Tibial nerve (tissue), 4 donors: ENCODE data around the gene TRAPPC3. TPM values are rescaled to one million over a fixed set of nuclear protein-coding genes. Genes with fewer than 3 reads are reported as not detected.

ENCODE experiments used
- DNase-seq, 2 donors: peaks; one replicate each; pipeline ENCODE4 v3.0.0-alpha.2; 2019; ENCODE audit warnings: low spot score in 2 of 2
- H3K27ac ChIP-seq, 4 donors: fragments of 200-600 bp; sonication (generic) in 3 of 4; one replicate each; pipeline ENCODE4 v1.5.1; 2017 to 2019; ENCODE audit warnings: mild to moderate bottlenecking in 1 of 4
- H3K27me3 ChIP-seq, 2 donors: fragments of 200-600 bp; sonication (generic) in 1 of 2; one replicate each; pipeline versions ENCODE4 v1.5.1 to v1.6.0; 2017 to 2019
- H3K36me3 ChIP-seq, 3 donors: fragments of 200-600 bp; sonication (generic); one replicate each; pipeline ENCODE4 v1.5.1; 2018 to 2019
- H3K4me1 ChIP-seq, 4 donors: fragments of 200-600 bp; sonication (generic) in 3 of 4; one replicate each; pipeline ENCODE4 v1.5.1; 2017 to 2019
- H3K4me3 ChIP-seq, 4 donors: fragments of 200-600 bp; sonication (generic) in 3 of 4; one replicate each; pipeline ENCODE4 v1.5.1; 2017 to 2019; ENCODE audit warnings: mild to moderate bottlenecking in 1 of 4, moderate library complexity in 1 of 4
- H3K9me3 ChIP-seq, 4 donors: fragments of 200-600 bp; sonication (generic) in 3 of 4; one replicate each; pipeline ENCODE4 v1.5.1; 2017 to 2019
- CTCF ChIP-seq, 5 experiments: fragments of 200-600 bp in 3 of 5; fragments of 450-650 bp in 2 of 5; sonication (generic) in 3 of 5; IDR thresholded peaks; one replicate each; pipeline ENCODE4 v1.5.1; 2016 to 2019; ENCODE audit warnings: antibody characterized with exemption in 5 of 5, mild to moderate bottlenecking in 3 of 5, moderate library complexity in 2 of 5
- EP300 ChIP-seq, 2 donors: sonication (generic); formaldehyde crosslinking; IDR thresholded peaks; one replicate each; pipeline ENCODE4 v1.6.1; 2017; ENCODE audit warnings: antibody characterized with exemption in 2 of 2, mild to moderate bottlenecking in 1 of 2
- POLR2A ChIP-seq, 2 donors: fragments of 450-650 bp; IDR thresholded peaks; one replicate each; pipeline ENCODE4 v1.6.1; 2017; ENCODE audit warnings: antibody characterized with exemption in 2 of 2, mild to moderate bottlenecking in 2 of 2, moderate library complexity in 2 of 2
- WGBS, 2 donors: methylation state at CpG; one replicate each; pipeline ENCODE4 v1.1.5; 2018; 5-methylcytosine and 5-hydroxymethylcytosine counted together
- total RNA-seq, 4 donors: library from RNA; depleted of rRNA; stranded (reverse); fragments of >200 nt; gene quantifications; one replicate each; pipeline ENCODE4 v1.1.0, GENCODE V29; 2016

Gene TRAPPC3
- total RNA-seq, 4 donors from 2014 or later: 48.0 to 90.4 (median 69.1) TPM

GRCh38 chr1:36135796-36136195 is 13.5 kb downstream of the TRAPPC3 start:
- peaks cover 0 to 54% (median 21%) of the 10 kb centered on the region in 4 donors for H3K4me1 ChIP-seq

DNA sequence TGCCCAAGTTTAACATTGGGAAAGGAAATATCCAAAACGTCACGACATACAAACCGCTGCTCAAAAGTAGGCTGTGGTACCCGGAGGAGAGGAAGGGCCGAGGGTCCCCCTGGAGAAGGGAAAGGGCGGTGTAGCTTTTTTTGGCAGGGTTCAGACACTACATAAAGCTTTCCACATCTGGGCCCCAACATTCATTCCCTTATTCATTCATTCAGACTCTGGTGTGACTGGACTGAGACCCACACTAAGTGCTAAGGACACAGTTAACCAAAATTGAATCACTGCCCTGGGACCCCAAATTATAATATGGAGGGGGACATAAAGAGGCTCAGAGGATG is 14.0 kb downstream of the TRAPPC3 start:
- DNase-seq: no peak
- TF ChIP-seq EP300 (IDR thresholded peaks at IDR 0.05): no peak
- TF ChIP-seq POLR2A (IDR thresholded peaks at IDR 0.05): no peak
- TF ChIP-seq CTCF (IDR thresholded peaks at IDR 0.05): no peak
- H3K27me3 ChIP-seq: no peaks in the 10 kb centered on the region
- H3K4me1 ChIP-seq: peaks cover 0 to 49% (median 20%) of the 10 kb centered on the region in 4 donors
- 17 to 25% methylated on average over 6 of the region's 6 CpGs for WGBS, 2 donors
- H3K36me3 ChIP-seq: peaks cover 0 to 41% (median 7%) of the 10 kb centered on the region in 3 donors
- no peaks in the 10 kb centered on the region for H3K9me3 ChIP-seq
- peak overlapping the region; percentile 2 to 88 (median 54) for H3K27ac ChIP-seq
- H3K4me3 ChIP-seq: no peak overlapping the region

More at GRCh38 chr1:36135796-36136195, 13.5 kb downstream of the TRAPPC3 start:
- TF ChIP-seq EP300 (IDR thresholded peaks at IDR 0.05) (no peak), CTCF (IDR thresholded peaks at IDR 0.05) (no peak), POLR2A (IDR thresholded peaks at IDR 0.05) (no peak)
- Histone ChIP-seq H3K9me3 (no peaks in the 10 kb centered on the region), H3K4me3 (no peak overlapping the region), H3K27ac (peak overlapping the region; percentile 2 to 88 (median 54)), H3K27me3 (no peaks in the 10 kb centered on the region), H3K36me3 (peaks cover 0 to 43% (median 7%) of the 10 kb centered on the region in 3 donors)
- no peak for DNase-seq

- Histone ChIP-seq H3K4me3 (no peak overlapping the region), H3K4me1 (peaks cover 0 to 43% (median 17%) of the 10 kb centered on the region in 4 donors), H3K9me3 (no peaks in the 10 kb centered on the region), H3K27me3 (no peaks in the 10 kb centered on the region), H3K36me3 (peaks cover 0 to 35% (median 7%) of the 10 kb centered on the region in 3 donors), H3K27ac (peak overlapping the region; percentile 2 to 88 (median 54))
- TF ChIP-seq CTCF (IDR thresholded peaks at IDR 0.05): peak; percentile 63 to 94 (median 70)
- no peak for TF ChIP-seq EP300 (IDR thresholded peaks at IDR 0.05)
- WGBS, 2 donors: 49 to 51% methylated on average over 7 of the region's 7 CpGs
- peak; percentile 50 to 80 for DNase-seq
Observed at GRCh38 chr1:36134505-36135329, 14.6 kb downstream of the TRAPPC3 start.

- Histone ChIP-seq H3K4me1 (peaks cover 0 to 38% (median 17%) of the 10 kb centered on the region in 4 donors), H3K27me3 (no peaks in the 10 kb centered on the region), H3K27ac (peak overlapping the region; percentile 2 to 88 (median 54)), H3K36me3 (peaks cover 0 to 29% (median 7%) of the 10 kb centered on the region in 3 donors), H3K4me3 (no peak overlapping the region), H3K9me3 (no peaks in the 10 kb centered on the region)
- no peak for DNase-seq
- TF ChIP-seq EP300 (IDR thresholded peaks at IDR 0.05) (no peak), POLR2A (IDR thresholded peaks at IDR 0.05) (no peak), CTCF (IDR thresholded peaks at IDR 0.05) (no peak)
- WGBS, 2 donors: 32 to 52% methylated on average over 6 of the region's 6 CpGs
Observed at GRCh38 chr1:36134031-36134430, 15.3 kb downstream of the TRAPPC3 start.

DNA sequence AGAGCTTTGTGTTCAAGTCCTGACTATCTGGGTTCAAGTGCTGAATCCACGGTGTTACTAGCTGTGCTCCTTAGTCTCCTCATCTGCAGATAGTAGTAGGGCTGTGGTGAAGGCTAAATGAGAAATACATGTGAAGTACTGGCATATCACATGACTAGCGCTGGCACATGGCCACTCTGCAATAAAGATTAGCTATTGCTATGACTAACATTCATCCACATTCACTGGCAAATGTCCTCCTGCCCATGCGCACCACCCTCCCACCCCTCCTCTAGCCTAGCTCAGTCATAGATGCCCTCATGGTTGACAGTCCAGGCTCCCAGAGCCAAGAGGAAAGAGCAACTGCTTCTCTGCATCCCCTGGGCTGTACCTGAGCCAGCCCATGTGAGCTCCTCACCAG is 15.8 kb downstream of the TRAPPC3 start:
- 66 to 70% methylated on average over 3 of the region's 3 CpGs for WGBS, 2 donors
- TF ChIP-seq POLR2A (IDR thresholded peaks at IDR 0.05) (no peak), CTCF (IDR thresholded peaks at IDR 0.05) (no peak), EP300 (IDR thresholded peaks at IDR 0.05) (no peak)
- Histone ChIP-seq H3K27me3 (no peaks in the 10 kb centered on the region), H3K4me1 (peaks cover 0 to 38% (median 17%) of the 10 kb centered on the region in 4 donors), H3K27ac (peak overlapping the region in 2 of 4 donors; percentile 81 to 88), H3K4me3 (no peak overlapping the region), H3K9me3 (no peaks in the 10 kb centered on the region), H3K36me3 (peaks cover 0 to 25% (median 7%) of the 10 kb centered on the region in 3 donors)
- no peak for DNase-seq
